K562 (cell line): ENCODE measurements around the gene FXYD3. TPM values are rescaled to one million over a fixed set of nuclear protein-coding genes. Genes with fewer than 3 reads are reported as not detected.

ENCODE experiments used
- CAMTA2 ChIP-seq: fragments of 250-450 bp; sonication (Bioruptor Pico); conservative IDR thresholded peaks from 2 replicates; pipeline ENCODE4 v1.5.1; 2022
- CREM ChIP-seq: IDR thresholded peaks from 2 replicates; pipeline ENCODE4 v1.6.1; 2014; ENCODE audit warnings: antibody characterized with exemption, low read depth
- EP300 ChIP-seq: IDR thresholded peaks from 2 replicates; pipeline ENCODE4 v1.6.1; 2012; ENCODE audit warnings: low read length, improper control_type of control experiment
- KAT2B ChIP-seq: IDR thresholded peaks from one replicate; pipeline ENCODE4 v1.6.1; 2012; ENCODE audit warnings: low read depth, mild to moderate bottlenecking, control low read depth, inconsistent platforms, low read length, moderate library complexity
- MAFF ChIP-seq: IDR thresholded peaks from 2 replicates; pipeline ENCODE4 v1.6.1; 2012; ENCODE audit warnings: low read length, improper control_type of control experiment
- MEF2D ChIP-seq: conservative IDR thresholded peaks from 2 replicates; pipeline ENCODE4 v1.6.1; 2016; ENCODE audit warnings: low read depth, missing genetic modification characterization, missing compliant biosample characterization
- NFE2 ChIP-seq: IDR thresholded peaks from 2 replicates; pipeline ENCODE4 v1.6.1; 2014; ENCODE audit warnings: antibody characterized with exemption, low read depth
- NFIC ChIP-seq: fragments of 450-650 bp; IDR thresholded peaks from 2 replicates; pipeline ENCODE4 v1.6.1; 2017; ENCODE audit warnings: mild to moderate bottlenecking, inconsistent platforms
- NR1H2 ChIP-seq: sonication (generic); formaldehyde crosslinking; IDR thresholded peaks from 2 replicates; pipeline ENCODE4 v1.4.0; 2020; ENCODE audit warnings: mild to moderate bottlenecking, missing genetic modification reagents
- SMAD1 ChIP-seq: fragments of 150-350 bp; IDR thresholded peaks from 2 replicates; pipeline ENCODE4 v1.6.1; 2014; ENCODE audit warnings: low read length, low read depth; ENCODE audit not compliant: partially characterized antibody
- SMARCE1 ChIP-seq: fragments of 450-650 bp; IDR thresholded peaks from 2 replicates; pipeline ENCODE4 v1.7.1; 2016; ENCODE audit warnings: mild to moderate bottlenecking
- SRSF7 ChIP-seq: fragments of 200-400 bp; formaldehyde crosslinking; optimal IDR thresholded peaks from 2 replicates; pipeline ENCODE3; 2017; ENCODE audit warnings: mild to moderate bottlenecking, low read depth, low read length
- TCF7 ChIP-seq: sonication (generic); IDR thresholded peaks from 2 replicates; pipeline ENCODE4 v1.6.1; 2016; ENCODE audit warnings: antibody characterized with exemption, borderline replicate concordance
- ZNF324 ChIP-seq: fragments of 250-450 bp; sonication (Bioruptor Pico); IDR thresholded peaks from 2 replicates; pipeline ENCODE4 v1.4.0; 2020; ENCODE audit warnings: mild to moderate bottlenecking
- ZNF41 ChIP-seq: fragments of 250-450 bp; sonication (Bioruptor Pico); conservative IDR thresholded peaks from 2 replicates; pipeline ENCODE4 v1.4.0; 2020; ENCODE audit warnings: mild to moderate bottlenecking
- ZSCAN29 ChIP-seq: fragments of 450-650 bp; IDR thresholded peaks from 2 replicates; pipeline ENCODE4 v1.6.1; 2017
- polyA plus RNA-seq, 8 experiments: library from polyadenylated mRNA; depleted of rRNA in 4 of 8; stranded (reverse) in 5 of 8; unstranded in 3 of 8; fragments of >200 nt; fragmentation: Nextera tagmentation in 2 of 8; fragmentation: Illumina TruSeq in 1 of 8; extraction: Ambion mirVana in 2 of 8; extraction: Trizol in 1 of 8; gene quantifications; 2 replicates each; pipeline versions ENCODE4 v1.2.1 to v1.2.3, GENCODE V29; 2011 to 2014; ENCODE audit warnings: inconsistent platforms in 1 of 8, missing spikeins in 1 of 8
- total RNA-seq, 7 experiments: library from RNA; depleted of rRNA in 6 of 7; stranded (reverse); fragments of >200 nt in 6 of 7; fragmentation: Illumina TruSeq in 2 of 7; extraction: Trizol in 2 of 7; gene quantifications; 2 replicates each; pipeline versions ENCODE4 v1.2.1 to v1.2.3, GENCODE V29; 2011 to 2021; ENCODE audit warnings: low replicate concordance in 1 of 7
- TF ChIP-seq, protein P1 (sequence below): sonication (generic); formaldehyde crosslinking; IDR thresholded peaks from 2 replicates; pipeline ENCODE4 v1.8.0; 2023; ENCODE audit warnings: missing genetic modification reagents, mild to moderate bottlenecking, borderline replicate concordance
- TF ChIP-seq, protein P2 (sequence below): conservative IDR thresholded peaks from 2 replicates; pipeline ENCODE4 v1.6.1; 2011; ENCODE audit warnings: low read depth, mild to moderate bottlenecking, low read length; ENCODE audit not compliant: control insufficient read depth
- TF ChIP-seq, protein P3 (sequence below), 3 experiments: fragments of 200-800 bp in 1 of 3; sonication (Bioruptor generic) in 1 of 3; sonication (generic) in 1 of 3; formaldehyde crosslinking in 1 of 3; IDR thresholded peaks; 2 replicates each; pipeline versions ENCODE4 v1.6.1 to v1.8.0; 2016 to 2022; ENCODE audit warnings: mild to moderate bottlenecking in 2 of 3, missing compliant biosample characterization in 2 of 3, missing genetic modification characterization in 2 of 3, missing genetic modification reagents in 1 of 3
- TF ChIP-seq, protein P4 (sequence below), 2 experiments: fragments of 450-650 bp in 1 of 2; sonication (generic) in 1 of 2; formaldehyde crosslinking in 1 of 2; IDR thresholded peaks in 1 of 2; conservative IDR thresholded peaks in 1 of 2; 2 replicates each; pipeline versions ENCODE4 v1.6.1 to v1.8.1; 2016 to 2023; ENCODE audit warnings: mild to moderate bottlenecking in 2 of 2, moderate library complexity in 2 of 2, inconsistent platforms in 1 of 2, missing genetic modification reagents in 1 of 2

FXYD3 gene
- total and polyA plus RNA-seq, 9 of the 15 experiments (the other 6 are each of a cell fraction or from before 2014, with no cell fraction given): 0.24 TPM; not detected in 8

DNA sequence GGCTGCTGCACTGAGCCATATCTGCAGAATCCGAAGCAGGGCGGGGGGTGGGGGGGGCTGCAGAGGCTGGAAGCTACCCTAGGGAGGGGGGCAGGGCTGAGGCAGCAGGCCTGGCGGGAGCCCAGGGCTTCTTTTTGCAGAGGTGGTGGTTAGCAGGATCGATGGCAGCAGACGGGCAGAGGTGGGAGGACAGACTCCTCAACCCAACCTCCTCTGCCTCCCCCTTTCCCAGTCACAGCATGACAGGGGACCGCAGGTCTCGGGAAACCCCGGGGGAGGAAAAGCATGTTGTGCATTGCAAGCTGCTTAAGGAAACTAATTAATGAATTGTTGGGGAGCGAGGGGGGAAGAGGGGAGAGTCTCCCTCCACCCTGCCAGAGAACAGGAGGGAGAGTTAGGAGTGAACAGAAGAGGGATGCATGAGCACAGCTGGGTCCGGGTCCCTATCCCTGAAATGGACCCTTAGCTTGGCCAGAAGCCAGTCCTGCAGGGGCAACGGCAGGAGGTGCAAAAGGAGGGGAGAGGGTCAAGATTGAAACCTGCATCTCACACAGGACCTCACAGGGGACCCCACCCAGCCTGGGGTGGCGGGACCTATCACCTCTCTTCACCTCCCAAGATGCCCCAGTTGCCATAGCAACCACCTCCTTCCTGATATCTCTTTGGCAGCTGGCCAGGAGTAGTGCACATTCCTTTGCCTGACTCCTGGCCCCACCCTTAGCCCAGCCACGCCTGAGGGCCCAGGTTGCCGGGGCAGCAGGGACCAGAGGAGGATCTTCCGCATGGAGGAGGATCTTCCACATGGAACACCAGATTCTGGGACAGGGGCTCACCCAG, 29.2 kb downstream of the FXYD3 start (continued):
- no peak for TF ChIP-seq MAFF
- TF ChIP-seq, protein P1, sequence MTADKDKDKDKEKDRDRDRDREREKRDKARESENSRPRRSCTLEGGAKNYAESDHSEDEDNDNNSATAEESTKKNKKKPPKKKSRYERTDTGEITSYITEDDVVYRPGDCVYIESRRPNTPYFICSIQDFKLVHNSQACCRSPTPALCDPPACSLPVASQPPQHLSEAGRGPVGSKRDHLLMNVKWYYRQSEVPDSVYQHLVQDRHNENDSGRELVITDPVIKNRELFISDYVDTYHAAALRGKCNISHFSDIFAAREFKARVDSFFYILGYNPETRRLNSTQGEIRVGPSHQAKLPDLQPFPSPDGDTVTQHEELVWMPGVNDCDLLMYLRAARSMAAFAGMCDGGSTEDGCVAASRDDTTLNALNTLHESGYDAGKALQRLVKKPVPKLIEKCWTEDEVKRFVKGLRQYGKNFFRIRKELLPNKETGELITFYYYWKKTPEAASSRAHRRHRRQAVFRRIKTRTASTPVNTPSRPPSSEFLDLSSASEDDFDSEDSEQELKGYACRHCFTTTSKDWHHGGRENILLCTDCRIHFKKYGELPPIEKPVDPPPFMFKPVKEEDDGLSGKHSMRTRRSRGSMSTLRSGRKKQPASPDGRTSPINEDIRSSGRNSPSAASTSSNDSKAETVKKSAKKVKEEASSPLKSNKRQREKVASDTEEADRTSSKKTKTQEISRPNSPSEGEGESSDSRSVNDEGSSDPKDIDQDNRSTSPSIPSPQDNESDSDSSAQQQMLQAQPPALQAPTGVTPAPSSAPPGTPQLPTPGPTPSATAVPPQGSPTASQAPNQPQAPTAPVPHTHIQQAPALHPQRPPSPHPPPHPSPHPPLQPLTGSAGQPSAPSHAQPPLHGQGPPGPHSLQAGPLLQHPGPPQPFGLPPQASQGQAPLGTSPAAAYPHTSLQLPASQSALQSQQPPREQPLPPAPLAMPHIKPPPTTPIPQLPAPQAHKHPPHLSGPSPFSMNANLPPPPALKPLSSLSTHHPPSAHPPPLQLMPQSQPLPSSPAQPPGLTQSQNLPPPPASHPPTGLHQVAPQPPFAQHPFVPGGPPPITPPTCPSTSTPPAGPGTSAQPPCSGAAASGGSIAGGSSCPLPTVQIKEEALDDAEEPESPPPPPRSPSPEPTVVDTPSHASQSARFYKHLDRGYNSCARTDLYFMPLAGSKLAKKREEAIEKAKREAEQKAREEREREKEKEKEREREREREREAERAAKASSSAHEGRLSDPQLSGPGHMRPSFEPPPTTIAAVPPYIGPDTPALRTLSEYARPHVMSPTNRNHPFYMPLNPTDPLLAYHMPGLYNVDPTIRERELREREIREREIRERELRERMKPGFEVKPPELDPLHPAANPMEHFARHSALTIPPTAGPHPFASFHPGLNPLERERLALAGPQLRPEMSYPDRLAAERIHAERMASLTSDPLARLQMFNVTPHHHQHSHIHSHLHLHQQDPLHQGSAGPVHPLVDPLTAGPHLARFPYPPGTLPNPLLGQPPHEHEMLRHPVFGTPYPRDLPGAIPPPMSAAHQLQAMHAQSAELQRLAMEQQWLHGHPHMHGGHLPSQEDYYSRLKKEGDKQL: no peak
- TF ChIP-seq NR1H2 (CRISPR knock-in tag): no peak
- no peak for TF ChIP-seq KAT2B
- TF ChIP-seq, protein P2, sequence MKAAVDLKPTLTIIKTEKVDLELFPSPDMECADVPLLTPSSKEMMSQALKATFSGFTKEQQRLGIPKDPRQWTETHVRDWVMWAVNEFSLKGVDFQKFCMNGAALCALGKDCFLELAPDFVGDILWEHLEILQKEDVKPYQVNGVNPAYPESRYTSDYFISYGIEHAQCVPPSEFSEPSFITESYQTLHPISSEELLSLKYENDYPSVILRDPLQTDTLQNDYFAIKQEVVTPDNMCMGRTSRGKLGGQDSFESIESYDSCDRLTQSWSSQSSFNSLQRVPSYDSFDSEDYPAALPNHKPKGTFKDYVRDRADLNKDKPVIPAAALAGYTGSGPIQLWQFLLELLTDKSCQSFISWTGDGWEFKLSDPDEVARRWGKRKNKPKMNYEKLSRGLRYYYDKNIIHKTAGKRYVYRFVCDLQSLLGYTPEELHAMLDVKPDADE: no peak
- TF ChIP-seq MEF2D (tag): no peak
- TF ChIP-seq, protein P3, sequence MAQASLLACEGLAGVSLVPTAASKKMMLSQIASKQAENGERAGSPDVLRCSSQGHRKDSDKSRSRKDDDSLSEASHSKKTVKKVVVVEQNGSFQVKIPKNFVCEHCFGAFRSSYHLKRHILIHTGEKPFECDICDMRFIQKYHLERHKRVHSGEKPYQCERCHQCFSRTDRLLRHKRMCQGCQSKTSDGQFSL (CRISPR knock-in tag; IDR thresholded peaks at IDR 0.05): no peak
- TF ChIP-seq, protein P3 (tag; IDR thresholded peaks at IDR 0.05): 0 out of 4 replicates have a peak, but pooled peaks of 1 of the 2 experiments have one; percentile 20
- TF ChIP-seq CAMTA2: no peak
- TF ChIP-seq NFIC: peak; percentile 99
- TF ChIP-seq SRSF7: no peak
- no peak for TF ChIP-seq TCF7
- TF ChIP-seq SMARCE1: no peak
- TF ChIP-seq SMAD1: peak; percentile 80
- TF ChIP-seq, protein P4, sequence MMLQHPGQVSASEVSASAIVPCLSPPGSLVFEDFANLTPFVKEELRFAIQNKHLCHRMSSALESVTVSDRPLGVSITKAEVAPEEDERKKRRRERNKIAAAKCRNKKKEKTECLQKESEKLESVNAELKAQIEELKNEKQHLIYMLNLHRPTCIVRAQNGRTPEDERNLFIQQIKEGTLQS (IDR thresholded peaks at IDR 0.05): no peak
- TF ChIP-seq, protein P4 (CRISPR knock-in tag; conservative IDR thresholded peaks at IDR 0.05): no peak
- no peak for TF ChIP-seq EP300
- no peak for TF ChIP-seq CREM
- TF ChIP-seq ZNF41 (CRISPR knock-in tag): no peak
- TF ChIP-seq ZSCAN29: no peak
- no peak for TF ChIP-seq ZNF324 (CRISPR knock-in tag)
- TF ChIP-seq NFE2: no peak
